ENCODE measurements around the gene CSTPP1.
"Not testable (repeated sequence)": the region's sequence is repeated elsewhere in the genome, so short reads cannot be mapped to it uniquely, and the experiment has no call there.

The CSTPP1 gene

DNA sequence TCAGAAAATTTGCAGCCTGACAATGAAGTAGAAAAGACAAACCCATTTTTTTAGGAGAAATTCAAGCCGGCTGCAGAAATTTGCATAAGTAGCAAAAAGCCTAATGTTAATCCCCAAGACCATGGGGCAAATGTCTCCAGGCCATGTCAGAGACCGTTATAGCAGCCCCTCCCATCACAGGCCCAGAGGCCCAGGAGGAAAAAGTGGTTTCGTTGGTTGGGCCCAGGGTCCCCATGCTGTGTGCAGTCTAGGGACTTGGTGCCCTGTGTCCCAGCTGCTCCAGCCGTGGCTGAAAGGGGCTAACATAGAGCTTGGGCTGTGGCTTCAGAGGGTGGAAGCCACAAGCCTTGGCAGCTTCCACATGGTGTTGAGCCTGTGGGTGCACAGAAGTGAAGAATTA, 8.6 kb upstream of the CSTPP1 start:
- not testable (repeated sequence) for H3K4me3 ChIP-seq (ENCODE audit: low read length); H3K9me3 ChIP-seq (ENCODE audit: insufficient read depth, low read depth, low read length); H3K9ac ChIP-seq (ENCODE audit: low read depth, low read length); H3K27ac ChIP-seq (ENCODE audit: low read depth, low read length); H3K36me3 ChIP-seq (ENCODE audit: insufficient read depth, low read length); H3K27me3 ChIP-seq (ENCODE audit: insufficient read depth, low read length); H3K4me1 ChIP-seq (ENCODE audit: insufficient read depth, low read length)
- WGBS: 87% methylated on average over 4 of the region's 4 CpGs

DNA sequence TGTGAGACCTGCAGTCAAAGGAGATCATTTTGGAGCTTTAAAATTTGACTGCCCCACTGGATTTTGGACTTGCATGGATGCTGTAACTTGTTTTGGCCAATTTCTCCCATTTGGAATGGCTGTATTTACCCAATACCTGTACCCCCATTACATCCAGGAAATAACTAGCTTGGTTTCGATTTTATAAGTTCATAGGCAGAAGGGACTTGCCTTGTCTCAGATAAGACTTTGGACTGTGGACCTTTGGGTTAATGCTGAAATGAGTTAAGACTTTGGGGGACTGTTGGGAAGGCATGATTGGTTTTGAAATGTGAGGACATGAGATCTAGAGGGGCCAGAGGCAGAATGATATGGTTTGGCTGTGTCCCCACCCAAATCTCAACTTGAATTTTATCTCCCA, 7.9 kb upstream of the CSTPP1 start:
- H3K4me1 ChIP-seq (ENCODE audit: insufficient read depth, low read length); H3K9ac ChIP-seq (ENCODE audit: low read depth, low read length); H3K4me3 ChIP-seq (ENCODE audit: low read length); H3K27me3 ChIP-seq (ENCODE audit: insufficient read depth, low read length); H3K27ac ChIP-seq (ENCODE audit: low read depth, low read length); H3K9me3 ChIP-seq (ENCODE audit: insufficient read depth, low read depth, low read length); H3K36me3 ChIP-seq (ENCODE audit: insufficient read depth, low read length): not testable (repeated sequence)
- 77% methylated on average over 1 of the region's 1 CpG for WGBS

DNA sequence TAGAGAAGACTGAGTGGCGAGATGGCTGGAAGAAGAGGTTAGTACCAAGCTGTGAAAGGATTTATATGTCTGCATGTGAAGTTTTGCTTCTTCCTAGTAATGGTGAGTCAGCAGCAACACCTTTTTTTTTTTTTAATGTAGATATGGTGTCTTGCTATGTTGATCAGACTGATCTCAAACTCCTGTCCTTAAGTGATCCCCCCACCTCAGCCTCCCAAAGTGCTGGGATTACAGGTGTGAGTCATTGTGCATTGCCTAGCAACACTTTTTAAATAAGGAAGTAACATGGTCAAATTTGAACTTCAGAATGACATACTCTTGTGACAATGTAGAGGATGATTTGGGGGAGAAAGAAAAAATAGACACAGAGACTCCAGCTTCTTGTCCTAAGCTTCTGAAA, 6.5 kb upstream of the CSTPP1 start:
- H3K36me3 ChIP-seq (ENCODE audit: insufficient read depth, low read length): no peaks in the 10 kb centered on the region
- no peaks in the 10 kb centered on the region for H3K4me1 ChIP-seq (ENCODE audit: insufficient read depth, low read length)
- no peak overlapping the region for H3K9ac ChIP-seq (ENCODE audit: low read depth, low read length)
- WGBS: 94% methylated on average over 1 of the region's 1 CpG
- H3K27ac ChIP-seq (ENCODE audit: low read depth, low read length): no peak overlapping the region
- no peak overlapping the region for H3K4me3 ChIP-seq (ENCODE audit: low read length)
- H3K9me3 ChIP-seq (ENCODE audit: insufficient read depth, low read depth, low read length): no peaks in the 10 kb centered on the region
- no peaks in the 10 kb centered on the region for H3K27me3 ChIP-seq (ENCODE audit: insufficient read depth, low read length)

DNA sequence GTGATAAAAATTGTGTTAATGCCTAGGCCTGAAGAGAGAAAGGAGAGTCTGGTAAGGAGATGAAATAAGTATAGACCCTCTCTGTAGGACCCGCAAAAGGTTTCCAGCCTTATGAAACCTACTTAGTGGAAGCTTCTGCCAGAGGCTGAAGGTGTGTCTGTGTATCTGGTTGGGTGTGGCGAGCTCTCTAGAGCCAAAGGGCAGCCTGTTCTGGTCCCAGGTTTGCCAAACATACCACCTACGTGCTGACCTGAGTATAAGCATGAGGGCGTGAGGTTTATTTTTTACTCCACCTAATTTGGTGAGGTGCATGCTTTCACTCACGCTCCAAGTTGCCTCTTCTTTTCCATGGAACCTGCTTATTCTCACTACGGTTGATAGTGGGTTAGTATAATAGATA, 5.6 kb downstream of the CSTPP1 start:
- WGBS: 96% methylated on average over 5 of the region's 6 CpGs
- H3K4me3 ChIP-seq (ENCODE audit: low read length): no peak overlapping the region

DNA sequence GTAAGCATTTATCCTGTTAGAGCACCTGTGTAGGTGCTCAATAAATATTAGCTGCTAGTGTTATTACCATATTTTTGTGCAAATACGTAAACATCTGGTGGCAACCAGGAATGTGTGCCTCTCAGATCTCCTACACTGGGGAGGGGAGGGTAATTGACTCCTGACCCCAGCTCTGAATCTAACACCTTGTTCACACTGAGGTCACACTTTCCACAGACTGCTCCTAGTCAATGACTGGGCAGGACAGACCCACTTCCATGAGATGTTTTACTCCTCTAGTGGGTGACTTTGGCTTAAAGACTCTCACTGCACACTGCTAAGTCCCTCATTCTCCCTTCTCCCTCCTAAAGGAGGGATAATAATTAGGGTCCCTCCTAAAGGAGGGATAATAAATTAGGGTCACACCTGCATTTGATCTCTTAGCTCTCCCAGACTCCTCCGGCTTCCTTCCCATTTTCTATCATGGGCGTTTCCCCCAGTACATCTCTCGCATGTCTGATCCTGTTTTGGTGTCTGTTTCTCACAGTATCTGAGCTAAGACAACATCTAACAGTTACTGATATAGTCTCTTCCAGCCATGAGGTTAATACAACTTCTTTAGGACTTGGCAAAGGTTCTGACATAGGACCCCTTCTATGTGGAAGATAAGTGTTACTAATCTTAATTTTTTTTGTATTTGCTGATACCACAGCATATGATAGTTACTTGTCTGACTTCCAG, 8.0 kb downstream of the CSTPP1 start:
- Histone ChIP-seq H3K9me3 (ENCODE audit: insufficient read depth, low read depth, low read length) (no peaks in the 10 kb centered on the region), H3K36me3 (ENCODE audit: insufficient read depth, low read length) (peaks cover 3% of the 10 kb centered on the region; the same call in 1 of the 2 replicates), H3K27ac (ENCODE audit: low read depth, low read length) (no peak overlapping the region), H3K4me3 (ENCODE audit: low read length) (no peak overlapping the region), H3K9ac (ENCODE audit: low read depth, low read length) (no peak overlapping the region), H3K4me1 (ENCODE audit: insufficient read depth, low read length) (peaks cover 20% of the 10 kb centered on the region; the same call in 1 of the 2 replicates), H3K27me3 (ENCODE audit: insufficient read depth, low read length) (no peaks in the 10 kb centered on the region)
- 88% methylated on average over 4 of the region's 4 CpGs for WGBS

More for the DNA sequence above, 5.6 kb downstream of the CSTPP1 start:
- Histone ChIP-seq H3K4me1 (ENCODE audit: insufficient read depth, low read length) (peaks cover 9% of the 10 kb centered on the region; the same call in 1 of the 2 replicates), H3K27ac (ENCODE audit: low read depth, low read length) (no peak overlapping the region), H3K9ac (ENCODE audit: low read depth, low read length) (no peak overlapping the region), H3K9me3 (ENCODE audit: insufficient read depth, low read depth, low read length) (no peaks in the 10 kb centered on the region), H3K36me3 (ENCODE audit: insufficient read depth, low read length) (peaks cover 3% of the 10 kb centered on the region; the same call in 1 of the 2 replicates), H3K27me3 (ENCODE audit: insufficient read depth, low read length) (no peaks in the 10 kb centered on the region)

DNA sequence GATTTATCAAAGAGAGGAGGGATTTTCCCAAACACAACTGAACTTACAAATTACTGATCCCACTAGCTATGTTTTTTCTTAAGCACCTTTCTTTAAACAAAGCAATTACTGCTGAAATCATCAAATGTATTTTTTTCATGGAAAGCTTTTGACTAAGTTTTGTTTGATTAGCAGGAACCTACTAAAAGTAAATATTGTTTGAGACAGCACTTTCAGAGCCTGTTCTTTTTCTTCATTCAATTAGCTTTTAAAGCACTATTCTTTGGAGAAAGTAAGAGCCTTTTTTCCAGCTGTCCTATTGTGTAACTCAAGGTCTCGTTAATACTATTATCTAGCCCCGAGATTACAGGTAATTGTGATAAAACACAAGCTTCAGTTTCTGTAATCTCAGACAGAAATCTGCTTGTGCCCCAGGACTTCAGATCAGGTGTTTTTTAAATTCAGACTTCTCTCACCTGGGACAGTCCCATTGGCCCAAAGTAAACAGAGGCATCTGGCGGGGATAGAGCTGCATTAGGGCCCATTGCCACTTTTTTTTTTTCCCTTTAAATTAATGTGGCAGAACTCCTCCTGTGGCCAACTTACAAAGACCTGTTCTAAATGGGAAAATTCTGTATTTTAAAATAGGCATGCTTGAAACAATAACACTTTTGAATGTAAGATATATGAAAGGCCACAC, 11.0 kb downstream of the CSTPP1 start:
- H3K36me3 ChIP-seq (ENCODE audit: insufficient read depth, low read length): peaks cover 3% of the 10 kb centered on the region; the same call in 1 of the 2 replicates
- H3K9ac ChIP-seq (ENCODE audit: low read depth, low read length): no peak overlapping the region
- no peak overlapping the region for H3K4me3 ChIP-seq (ENCODE audit: low read length)
- 89% methylated on average over 3 of the region's 3 CpGs for WGBS
- no peaks in the 10 kb centered on the region for H3K9me3 ChIP-seq (ENCODE audit: insufficient read depth, low read depth, low read length)
- no peaks in the 10 kb centered on the region for H3K27me3 ChIP-seq (ENCODE audit: insufficient read depth, low read length)
- no peak overlapping the region for H3K27ac ChIP-seq (ENCODE audit: low read depth, low read length)
- peaks cover 20% of the 10 kb centered on the region; the same call in 1 of the 2 replicates for H3K4me1 ChIP-seq (ENCODE audit: insufficient read depth, low read length)

DNA sequence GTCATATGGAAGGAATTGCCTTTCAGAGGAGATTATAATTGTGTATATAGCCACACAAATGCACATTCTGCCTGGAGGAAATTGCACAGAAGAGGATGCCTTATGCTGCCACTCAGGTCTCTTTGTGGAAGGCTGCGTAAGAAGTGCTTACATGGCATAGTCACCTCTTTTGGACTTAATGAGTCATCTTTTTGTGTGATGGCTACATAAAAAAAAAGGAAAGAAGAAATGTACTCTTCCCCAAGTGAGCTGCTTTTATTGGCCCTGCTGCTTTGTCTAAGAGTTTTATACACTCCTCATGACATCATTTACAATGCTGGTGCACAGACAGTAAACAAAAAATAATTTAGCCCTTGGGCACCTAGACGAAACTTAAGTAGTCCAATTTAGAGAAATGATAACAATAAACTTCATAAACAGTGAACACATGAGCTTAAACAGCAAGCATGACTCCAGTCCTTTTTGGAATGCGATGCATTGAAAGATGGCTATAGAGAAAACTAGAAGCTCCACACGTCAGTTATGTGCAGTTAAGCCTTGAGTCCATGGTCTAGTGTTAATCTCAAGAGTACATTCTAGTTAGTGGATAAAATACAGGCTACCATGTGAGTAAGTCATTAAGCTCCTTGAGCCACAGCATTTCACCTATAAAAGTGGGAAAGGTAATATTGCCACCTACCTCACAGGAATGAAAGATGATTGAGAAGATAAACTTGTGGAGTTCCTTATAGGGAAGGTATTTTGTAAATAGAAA, 12.0 kb downstream of the CSTPP1 start:
- Histone ChIP-seq H3K4me1 (ENCODE audit: insufficient read depth, low read length) (peaks cover 20% of the 10 kb centered on the region; the same call in 1 of the 2 replicates), H3K27ac (ENCODE audit: low read depth, low read length) (no peak overlapping the region), H3K36me3 (ENCODE audit: insufficient read depth, low read length) (no peaks in the 10 kb centered on the region), H3K9me3 (ENCODE audit: insufficient read depth, low read depth, low read length) (no peaks in the 10 kb centered on the region), H3K9ac (ENCODE audit: low read depth, low read length) (no peak overlapping the region), H3K27me3 (ENCODE audit: insufficient read depth, low read length) (no peaks in the 10 kb centered on the region), H3K4me3 (ENCODE audit: low read length) (no peak overlapping the region)
- WGBS: 93% methylated on average over 4 of the region's 4 CpGs

DNA sequence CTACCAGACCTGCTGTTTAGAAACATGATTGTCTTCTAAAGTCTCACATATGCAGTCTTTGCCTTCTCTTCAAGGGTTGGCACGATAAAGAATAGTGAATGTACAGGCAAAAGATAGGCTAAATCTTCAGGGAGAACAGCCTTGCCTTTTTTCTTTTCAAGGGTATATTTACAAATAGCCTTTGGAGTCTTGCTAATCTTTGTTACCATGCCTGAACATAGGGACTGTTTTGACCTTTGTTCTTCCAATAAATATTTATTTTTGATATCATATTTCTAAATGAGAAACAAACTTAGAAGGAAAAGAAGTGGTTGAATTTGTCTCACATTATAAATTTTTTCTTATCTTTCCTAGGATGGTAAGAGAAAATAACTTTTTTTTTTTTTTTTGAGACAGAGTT, 12.7 kb downstream of the CSTPP1 start:
- no peak overlapping the region for H3K4me3 ChIP-seq (ENCODE audit: low read length)
- H3K27ac ChIP-seq (ENCODE audit: low read depth, low read length): no peak overlapping the region
- no peaks in the 10 kb centered on the region for H3K36me3 ChIP-seq (ENCODE audit: insufficient read depth, low read length)
- WGBS: 92% methylated on average over 1 of the region's 1 CpG
- H3K9me3 ChIP-seq (ENCODE audit: insufficient read depth, low read depth, low read length): no peaks in the 10 kb centered on the region
- H3K4me1 ChIP-seq (ENCODE audit: insufficient read depth, low read length): peaks cover 20% of the 10 kb centered on the region; the same call in 1 of the 2 replicates
- H3K27me3 ChIP-seq (ENCODE audit: insufficient read depth, low read length): no peaks in the 10 kb centered on the region
- no peak overlapping the region for H3K9ac ChIP-seq (ENCODE audit: low read depth, low read length)

DNA sequence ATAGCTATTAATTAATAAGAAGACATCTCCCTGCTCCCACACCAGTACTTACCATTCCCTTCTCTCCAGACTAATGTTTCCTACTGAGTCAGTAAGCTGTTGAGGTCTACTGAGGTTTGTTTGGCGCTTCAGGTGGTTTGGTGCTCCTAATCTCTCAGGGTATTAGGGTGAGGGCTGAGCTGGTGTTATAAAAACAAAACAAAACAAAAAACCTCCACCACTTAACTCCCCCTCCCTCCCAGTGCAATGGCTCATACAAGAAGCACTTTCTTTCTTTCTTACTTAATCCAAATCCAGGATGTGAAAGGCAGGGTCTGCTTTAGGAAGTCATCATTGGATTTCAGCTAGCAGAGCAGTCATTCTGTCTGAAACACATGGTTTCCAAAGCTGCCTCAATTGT, 15.3 kb downstream of the CSTPP1 start:
- no peak overlapping the region for H3K9ac ChIP-seq (ENCODE audit: low read depth, low read length)
- WGBS: no CpG with 5 or more reads among the region's 1 CpG
- no peak overlapping the region for H3K4me3 ChIP-seq (ENCODE audit: low read length)
- H3K27ac ChIP-seq (ENCODE audit: low read depth, low read length): no peak overlapping the region
- no peaks in the 10 kb centered on the region for H3K27me3 ChIP-seq (ENCODE audit: insufficient read depth, low read length)
- H3K36me3 ChIP-seq (ENCODE audit: insufficient read depth, low read length): no peaks in the 10 kb centered on the region
- no peaks in the 10 kb centered on the region for H3K9me3 ChIP-seq (ENCODE audit: insufficient read depth, low read depth, low read length)
- peaks cover 16% of the 10 kb centered on the region; the same call in 1 of the 2 replicates for H3K4me1 ChIP-seq (ENCODE audit: insufficient read depth, low read length)

DNA sequence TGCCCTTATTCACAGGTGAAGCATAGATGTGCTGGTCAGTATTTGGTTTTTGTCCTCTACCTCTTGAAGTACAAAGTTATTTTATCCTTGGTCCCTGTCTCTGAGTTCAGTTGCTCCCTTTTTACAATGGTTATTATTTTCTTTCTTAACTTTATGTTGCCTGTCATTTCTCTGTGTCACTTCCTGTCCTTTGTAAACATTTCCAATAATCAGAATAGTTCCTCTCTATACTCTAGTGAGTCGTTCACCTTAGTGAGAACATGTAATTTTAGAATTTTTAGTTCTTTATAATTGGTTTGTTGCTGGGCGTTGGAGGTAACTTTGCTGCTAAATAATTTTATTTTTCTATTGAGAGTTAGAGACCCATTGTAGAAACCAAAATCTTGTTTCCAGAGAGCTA, 16.0 kb downstream of the CSTPP1 start:
- H3K27me3 ChIP-seq (ENCODE audit: insufficient read depth, low read length): no peaks in the 10 kb centered on the region
- H3K9ac ChIP-seq (ENCODE audit: low read depth, low read length): no peak overlapping the region
- no peak overlapping the region for H3K4me3 ChIP-seq (ENCODE audit: low read length)
- no peaks in the 10 kb centered on the region for H3K9me3 ChIP-seq (ENCODE audit: insufficient read depth, low read depth, low read length)
- H3K4me1 ChIP-seq (ENCODE audit: insufficient read depth, low read length): peaks cover 10% of the 10 kb centered on the region; the same call in 1 of the 2 replicates
- WGBS: no CpG with 5 or more reads among the region's 2 CpGs
- no peak overlapping the region for H3K27ac ChIP-seq (ENCODE audit: low read depth, low read length)
- H3K36me3 ChIP-seq (ENCODE audit: insufficient read depth, low read length): no peaks in the 10 kb centered on the region

DNA sequence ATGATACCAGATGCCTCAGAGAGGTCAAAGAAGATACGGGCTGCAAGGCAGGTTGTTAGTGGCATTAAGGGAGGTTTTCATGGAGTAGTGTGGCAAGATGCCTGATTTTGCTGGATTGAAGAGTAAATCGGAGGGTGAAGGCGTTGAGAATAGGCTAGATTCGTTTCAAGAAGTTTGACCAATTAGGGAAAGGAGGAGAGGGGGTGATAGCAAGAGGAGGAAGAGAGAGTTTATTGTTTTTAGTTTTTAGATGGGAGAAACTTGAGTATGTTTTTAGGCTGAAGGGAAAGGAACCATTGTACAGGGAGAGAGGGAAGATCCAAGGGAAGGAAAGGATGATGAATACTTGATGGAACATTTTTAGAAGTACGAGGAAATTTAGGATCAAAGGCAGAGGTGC, 16.5 kb downstream of the CSTPP1 start:
- Histone ChIP-seq H3K4me1 (ENCODE audit: insufficient read depth, low read length) (peaks cover 5% of the 10 kb centered on the region; the same call in 1 of the 2 replicates), H3K9me3 (ENCODE audit: insufficient read depth, low read depth, low read length) (no peaks in the 10 kb centered on the region), H3K9ac (ENCODE audit: low read depth, low read length) (no peak overlapping the region), H3K36me3 (ENCODE audit: insufficient read depth, low read length) (no peaks in the 10 kb centered on the region), H3K4me3 (ENCODE audit: low read length) (no peak overlapping the region), H3K27ac (ENCODE audit: low read depth, low read length) (no peak overlapping the region), H3K27me3 (ENCODE audit: insufficient read depth, low read length) (no peaks in the 10 kb centered on the region)
- 88% methylated on average over 5 of the region's 5 CpGs for WGBS

Measured in HUES64 (cell line).